Naive thymus-derived CD8-positive, alpha-beta T cell (primary cell): Measurements from ENCODE around the gene LHX5. TPM values are rescaled to one million over a fixed set of nuclear protein-coding genes. Genes with fewer than 3 reads are reported as not detected.
"Not testable (repeated sequence)": the region's sequence is repeated elsewhere in the genome, so short reads cannot be mapped to it uniquely, and the experiment has no call there.

Experiments used
- ATAC-seq, 2 donors: fragments of 150-1000 bp; cut with Tn5 transposase in 1 of 2; sonication (Bioruptor Pico), chemical (Tn5 transposase) in 1 of 2; 1 replicate in 1 of 2; 2 replicates in 1 of 2; pipeline ENCODE4 v1.10.0; 2021; ENCODE audit warnings: mild to moderate bottlenecking in 2 of 2, moderate library complexity in 2 of 2
- POLR2A ChIA-PET: fragments of 350-600 bp; sonication (Branson Sonifier 250); formaldehyde crosslinking; loops from one replicate; lab custom pipeline; 2021; ENCODE audit warnings: antibody characterized with exemption; lab: Charles Lee
- DNase-seq, 10 donors: peaks; one replicate each; pipeline versions ENCODE4 v3.0.0 to v3.0.0-alpha.2; 2020 to 2022
- H3K27ac Mint-ChIP-seq, 10 donors: one replicate each; pipeline ENCODE4 v1.8.0; 2020 to 2022; ENCODE audit warnings: mild to moderate bottlenecking in 10 of 10, mixed read lengths in 10 of 10, moderate library complexity in 4 of 10, inconsistent platforms in 1 of 10
- H3K27me3 Mint-ChIP-seq, 5 donors: one replicate each; pipeline ENCODE4 v1.8.0; 2021 to 2022; ENCODE audit warnings: mixed read lengths in 5 of 5
- H3K36me3 Mint-ChIP-seq, 3 donors: one replicate each; pipeline ENCODE4 v1.8.0; 2020 to 2022; ENCODE audit warnings: mixed read lengths in 3 of 3, mild to moderate bottlenecking in 2 of 3, inconsistent platforms in 1 of 3
- H3K4me1 Mint-ChIP-seq, 4 donors: one replicate each; pipeline ENCODE4 v1.8.0; 2021 to 2022; ENCODE audit warnings: mixed read lengths in 4 of 4
- H3K4me3 Mint-ChIP-seq, 10 donors: one replicate each; pipeline ENCODE4 v1.8.0; 2020 to 2022; ENCODE audit warnings: mild to moderate bottlenecking in 10 of 10, mixed read lengths in 10 of 10, moderate library complexity in 6 of 10, inconsistent platforms in 1 of 10
- H3K9me3 Mint-ChIP-seq, 9 donors: one replicate each; pipeline ENCODE4 v1.8.0; 2020 to 2022; ENCODE audit warnings: mixed read lengths in 9 of 9, mild to moderate bottlenecking in 3 of 9, inconsistent platforms in 1 of 9, moderate library complexity in 1 of 9
- polyA plus RNA-seq, 3 donors: library from polyadenylated mRNA; unstranded; fragments of 300-500 nt; fragmentation: Illumina TruSeq; gene quantifications; one replicate each; pipeline ENCODE4 v1.2.3, GENCODE V29; 2021
- total RNA-seq, 8 experiments: library from RNA in 2 of 8; stranded (reverse) in 2 of 8; gene quantifications; one replicate each; pipeline ENCODE4 v1.2.3 and lab custom pipeline; 2021 to 2026

LHX5 gene
- total and polyA plus RNA-seq, 5 experiments from 2014 or later, result not detected

- H3K27ac Mint-ChIP-seq, H3K4me3 Mint-ChIP-seq: not testable (repeated sequence)
These were observed 24.3 kb upstream of the LHX5 start for GRCh38 chr12:113495941-113496340.

GRCh38 chr12:113488322-113488721, 16.7 kb upstream of the LHX5 start:
- H3K27ac Mint-ChIP-seq, result no peak overlapping the region
- H3K27me3 Mint-ChIP-seq, result peaks cover 30 to 77% (median 55%) of the 10 kb centered on the region in 5 donors
- no peak overlapping the region for H3K4me3 Mint-ChIP-seq
- H3K4me1 Mint-ChIP-seq, result no peaks in the 10 kb centered on the region
- peaks cover 0 to 12% (median 3%) of the 10 kb centered on the region in 3 donors for H3K36me3 Mint-ChIP-seq
- POLR2A ChIA-PET, result no interaction called here
- DNase-seq, result no peak
- ATAC-seq, result no peak
- peaks cover 0 to 16% (median 0%) of the 10 kb centered on the region in 9 donors for H3K9me3 Mint-ChIP-seq

More at GRCh38 chr12:113495941-113496340, 24.3 kb upstream of the LHX5 start:
- H3K27me3 Mint-ChIP-seq, result peaks cover 14 to 39% (median 21%) of the 10 kb centered on the region in 5 donors
- H3K4me1 Mint-ChIP-seq, H3K36me3 Mint-ChIP-seq, ATAC-seq, POLR2A ChIA-PET, DNase-seq: not testable (repeated sequence)
- peaks cover 0 to 16% (median 1%) of the 10 kb centered on the region in 9 donors for H3K9me3 Mint-ChIP-seq

DNA sequence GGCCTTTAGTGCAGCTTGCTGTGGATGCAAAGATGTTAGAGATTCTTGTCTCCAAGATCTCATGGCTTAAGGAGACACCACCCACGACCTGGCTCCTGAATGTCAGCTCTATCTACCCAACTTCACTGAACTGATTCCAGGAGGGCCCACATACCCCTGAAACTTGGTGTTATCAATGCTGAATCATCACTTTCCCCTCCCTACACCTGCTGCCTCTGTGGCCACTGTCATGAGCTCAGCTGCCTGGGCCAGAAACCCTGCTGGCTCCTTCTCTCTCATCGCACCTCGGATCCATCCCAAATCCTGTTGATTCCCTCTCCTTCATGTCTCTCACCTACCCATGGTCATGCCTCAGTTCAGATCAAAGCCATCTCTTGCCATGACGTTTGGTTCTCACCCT, 15.1 kb upstream of the LHX5 start:
- Mint-ChIP-seq H3K4me1 (no peaks in the 10 kb centered on the region), H3K9me3 (peaks cover 0 to 12% (median 3%) of the 10 kb centered on the region in 9 donors), H3K27me3 (peaks cover 36 to 88% (median 69%) of the 10 kb centered on the region in 5 donors), H3K36me3 (peaks cover 0 to 17% (median 3%) of the 10 kb centered on the region in 3 donors), H3K27ac (no peak overlapping the region), H3K4me3 (no peak overlapping the region)
- no peak for DNase-seq
- POLR2A ChIA-PET, result no interaction called here
- ATAC-seq, result no peak

GRCh38 chr12:113485330-113485729, 13.7 kb upstream of the LHX5 start:
- peaks cover 0 to 1% (median 0%) of the 10 kb centered on the region in 4 donors for H3K4me1 Mint-ChIP-seq
- H3K36me3 Mint-ChIP-seq, result peaks cover 0 to 18% (median 0%) of the 10 kb centered on the region in 3 donors
- POLR2A ChIA-PET, result no interaction called here
- H3K27me3 Mint-ChIP-seq, result peaks cover 47 to 90% (median 77%) of the 10 kb centered on the region in 5 donors
- no peak overlapping the region for H3K4me3 Mint-ChIP-seq
- DNase-seq (no peak), ATAC-seq (no peak)
- peaks cover 0 to 11% (median 4%) of the 10 kb centered on the region in 9 donors for H3K9me3 Mint-ChIP-seq
- no peak overlapping the region for H3K27ac Mint-ChIP-seq

GRCh38 chr12:113482334-113482733, 10.7 kb upstream of the LHX5 start:
- Mint-ChIP-seq H3K4me1 (peaks cover 2 to 8% (median 6%) of the 10 kb centered on the region in 4 donors), H3K4me3 (no peak overlapping the region), H3K36me3 (peaks cover 0 to 23% (median 8%) of the 10 kb centered on the region in 3 donors), H3K9me3 (peaks cover 0 to 20% (median 6%) of the 10 kb centered on the region in 9 donors), H3K27ac (no peak overlapping the region), H3K27me3 (peaks cover 48 to 90% (median 81%) of the 10 kb centered on the region in 5 donors)
- POLR2A ChIA-PET, result no interaction called here
- ATAC-seq (no peak), DNase-seq (no peak)

DNA sequence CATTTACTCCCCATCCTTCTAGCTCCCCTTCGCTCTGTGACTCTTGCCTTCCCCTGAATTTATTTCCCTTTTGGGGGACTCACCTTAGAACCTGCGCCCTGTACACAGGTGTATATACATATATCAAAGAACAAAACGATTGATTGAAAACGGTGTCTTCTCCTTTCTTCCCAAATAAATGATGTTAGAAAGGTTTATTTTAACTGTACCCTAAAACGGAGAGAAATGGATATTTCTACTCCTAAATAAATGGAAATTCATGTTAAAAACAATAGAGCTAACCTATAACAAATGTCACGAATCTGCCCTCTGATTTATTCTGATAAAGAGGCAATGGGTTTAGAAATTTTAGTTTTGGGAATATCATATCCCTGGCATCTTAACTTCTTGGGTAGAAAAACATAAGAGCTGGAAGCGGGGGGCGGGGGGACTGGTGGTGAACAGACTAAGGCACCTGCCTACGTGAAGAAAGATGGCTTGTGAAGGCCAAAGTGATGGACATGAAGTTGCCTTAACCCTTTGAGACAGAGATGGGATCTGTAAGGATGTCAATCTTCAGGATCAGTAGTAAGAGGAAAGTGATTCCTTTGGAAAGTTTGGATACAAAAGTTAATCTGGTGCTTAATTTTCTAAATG, 8.8 kb upstream of the LHX5 start:
- POLR2A ChIA-PET, result no interaction called here
- Mint-ChIP-seq H3K4me3 (peak overlapping the region in 2 of 10 donors; percentile 21 to 49), H3K36me3 (peaks cover 0 to 23% (median 8%) of the 10 kb centered on the region in 3 donors), H3K27me3 (peaks cover 43 to 82% (median 68%) of the 10 kb centered on the region in 5 donors), H3K27ac (peak overlapping the region in 1 of 10 donors; percentile 29), H3K9me3 (peaks cover 0 to 20% (median 6%) of the 10 kb centered on the region in 9 donors), H3K4me1 (peaks cover 2 to 8% (median 6%) of the 10 kb centered on the region in 4 donors)
- no peak for ATAC-seq
- no peak for DNase-seq

DNA sequence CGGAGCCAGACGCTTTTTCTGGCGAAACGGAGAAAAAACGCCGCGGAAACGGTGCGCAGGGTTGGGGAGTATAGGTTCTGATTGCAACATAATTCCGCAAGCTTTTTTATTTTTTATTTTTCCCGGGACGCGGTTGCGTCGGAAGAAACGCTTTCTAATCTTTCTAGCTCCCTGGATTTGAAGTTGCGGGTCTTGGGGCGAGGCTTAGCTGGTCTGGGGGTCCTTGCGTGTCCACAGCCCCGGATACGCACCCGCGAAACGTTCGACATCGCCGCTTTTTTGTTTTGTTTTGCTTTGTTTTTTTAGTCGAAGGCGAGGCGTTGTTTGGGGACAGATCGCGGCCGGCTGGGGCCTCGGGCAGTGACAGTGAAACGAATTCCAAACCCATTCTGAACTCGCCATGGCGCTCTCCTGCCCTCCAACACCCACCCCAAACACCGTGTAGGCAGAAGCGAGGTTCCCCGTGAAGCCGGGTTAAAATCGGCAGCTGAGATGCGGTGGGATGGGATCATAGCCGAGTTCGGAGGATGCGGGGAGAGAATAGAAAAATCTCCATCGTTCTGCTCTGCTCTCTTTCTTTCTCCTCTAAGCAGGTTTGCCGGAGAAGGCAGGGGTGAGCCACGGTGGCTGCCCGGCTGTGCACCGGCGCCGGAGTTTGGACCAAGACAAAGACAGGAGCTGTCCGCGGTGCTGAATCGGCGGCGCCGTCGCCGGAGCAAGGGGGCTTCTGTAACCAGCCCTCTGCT, 8.1 kb upstream of the LHX5 start:
- H3K27ac Mint-ChIP-seq, result peak overlapping the region in 1 of 10 donors; percentile 69

GRCh38 chr12:113479216-113479589, 7.5 kb upstream of the LHX5 start:
- ATAC-seq (no peak), DNase-seq (no peak)
- peaks cover 0 to 23% (median 8%) of the 10 kb centered on the region in 3 donors for H3K36me3 Mint-ChIP-seq
- H3K4me3 Mint-ChIP-seq, result no peak overlapping the region
- H3K9me3 Mint-ChIP-seq, result peaks cover 0 to 20% (median 6%) of the 10 kb centered on the region in 9 donors
- H3K27me3 Mint-ChIP-seq, result peaks cover 53 to 91% (median 74%) of the 10 kb centered on the region in 5 donors
- POLR2A ChIA-PET, result no interaction called here
- peaks cover 8 to 21% (median 14%) of the 10 kb centered on the region in 4 donors for H3K4me1 Mint-ChIP-seq
- H3K27ac Mint-ChIP-seq, result no peak overlapping the region

More for the DNA sequence above, 8.1 kb upstream of the LHX5 start:
- POLR2A ChIA-PET, result no interaction called here
- Mint-ChIP-seq H3K4me3 (peak overlapping the region in 5 of 10 donors; percentile 16 to 49 (median 37)), H3K4me1 (peaks cover 3 to 15% (median 9%) of the 10 kb centered on the region in 4 donors), H3K9me3 (peaks cover 0 to 20% (median 6%) of the 10 kb centered on the region in 9 donors), H3K27me3 (peaks cover 47 to 86% (median 73%) of the 10 kb centered on the region in 5 donors), H3K36me3 (peaks cover 0 to 23% (median 8%) of the 10 kb centered on the region in 3 donors)
- DNase-seq, result peak in 7 of 10 donors; percentile 17 to 42 (median 29)
- no peak for ATAC-seq

DNA sequence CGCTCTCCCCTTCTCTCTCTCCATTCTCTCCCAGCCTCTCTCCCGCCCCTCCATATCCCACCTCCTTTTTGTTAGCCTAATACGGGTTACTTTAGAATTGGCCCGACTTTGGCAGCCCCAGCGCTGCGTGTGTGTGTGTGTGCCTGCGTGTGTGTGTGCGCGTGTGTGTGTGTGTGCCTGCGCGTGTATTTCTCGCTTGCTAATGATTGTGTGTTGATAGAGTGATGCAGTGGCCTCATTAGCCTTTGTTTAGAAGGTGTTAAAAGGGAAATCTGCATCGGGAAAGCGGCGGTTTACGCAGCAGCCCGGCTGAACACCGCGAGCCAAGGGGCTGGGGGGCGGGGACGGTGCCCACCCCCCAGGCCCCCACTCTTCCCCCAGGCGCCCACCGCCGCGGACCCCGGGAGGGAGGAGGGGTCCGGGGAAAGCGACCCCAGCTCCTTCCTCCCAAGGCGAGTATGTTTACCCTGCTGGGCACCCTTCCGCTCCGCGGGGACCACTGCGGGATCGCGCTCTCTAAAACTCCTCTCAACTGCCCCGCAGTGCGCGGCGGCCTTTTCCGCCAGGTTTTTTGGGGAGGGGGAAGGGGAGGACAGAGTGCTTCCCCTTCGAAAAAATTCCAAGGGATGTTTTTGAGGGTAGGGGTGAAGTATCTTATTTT, 6.8 kb upstream of the LHX5 start:
- POLR2A ChIA-PET, result no interaction called here
- H3K27ac Mint-ChIP-seq, result peak overlapping the region in 1 of 10 donors; percentile 73

DNA sequence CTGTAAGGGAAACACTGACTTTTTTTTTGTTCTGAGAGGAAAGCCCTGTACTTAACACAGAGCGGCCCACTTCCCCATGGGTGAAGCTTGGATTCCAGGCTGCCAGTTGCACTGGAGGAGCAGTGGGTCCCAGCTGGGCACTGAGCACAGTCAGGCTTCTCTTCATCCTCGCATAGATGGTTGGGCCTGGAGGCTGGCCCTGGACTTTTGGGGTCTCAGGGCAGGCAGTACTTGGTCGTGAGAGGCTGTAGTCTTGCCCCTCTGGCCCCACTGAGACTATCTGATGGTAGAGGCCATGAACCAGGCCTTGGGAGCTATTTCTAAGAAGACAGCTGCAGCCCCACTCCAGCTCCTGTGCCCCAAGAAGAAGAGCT, 6.2 kb upstream of the LHX5 start:
- peaks cover 0 to 19% (median 8%) of the 10 kb centered on the region in 3 donors for H3K36me3 Mint-ChIP-seq
- H3K4me1 Mint-ChIP-seq, result peaks cover 9 to 24% (median 18%) of the 10 kb centered on the region in 4 donors
- H3K9me3 Mint-ChIP-seq, result peaks cover 0 to 20% (median 5%) of the 10 kb centered on the region in 9 donors
- no peak overlapping the region for H3K4me3 Mint-ChIP-seq
- POLR2A ChIA-PET, result no interaction called here
- DNase-seq (no peak), ATAC-seq (no peak)
- no peak overlapping the region for H3K27ac Mint-ChIP-seq
- H3K27me3 Mint-ChIP-seq, result peaks cover 57 to 91% (median 77%) of the 10 kb centered on the region in 5 donors

More for the DNA sequence above, 6.8 kb upstream of the LHX5 start:
- no peak for DNase-seq
- Mint-ChIP-seq H3K36me3 (peaks cover 0 to 23% (median 8%) of the 10 kb centered on the region in 3 donors), H3K9me3 (peaks cover 0 to 20% (median 6%) of the 10 kb centered on the region in 9 donors), H3K4me1 (peaks cover 9 to 24% (median 16%) of the 10 kb centered on the region in 4 donors), H3K4me3 (no peak overlapping the region), H3K27me3 (peaks cover 54 to 91% (median 75%) of the 10 kb centered on the region in 5 donors)
- ATAC-seq, result no peak

GRCh38 chr12:113477171-113477841, 5.6 kb upstream of the LHX5 start:
- Mint-ChIP-seq H3K4me1 (peaks cover 9 to 24% (median 18%) of the 10 kb centered on the region in 4 donors), H3K27me3 (peaks cover 56 to 91% (median 76%) of the 10 kb centered on the region in 5 donors), H3K9me3 (peaks cover 0 to 20% (median 3%) of the 10 kb centered on the region in 9 donors), H3K4me3 (no peak overlapping the region), H3K27ac (no peak overlapping the region), H3K36me3 (peaks cover 0 to 13% (median 8%) of the 10 kb centered on the region in 3 donors)
- DNase-seq, result no peak
- POLR2A ChIA-PET, result no interaction called here
- no peak for ATAC-seq
